Measurements from ENCODE around the gene BRINP1.

Gene BRINP1

DNA sequence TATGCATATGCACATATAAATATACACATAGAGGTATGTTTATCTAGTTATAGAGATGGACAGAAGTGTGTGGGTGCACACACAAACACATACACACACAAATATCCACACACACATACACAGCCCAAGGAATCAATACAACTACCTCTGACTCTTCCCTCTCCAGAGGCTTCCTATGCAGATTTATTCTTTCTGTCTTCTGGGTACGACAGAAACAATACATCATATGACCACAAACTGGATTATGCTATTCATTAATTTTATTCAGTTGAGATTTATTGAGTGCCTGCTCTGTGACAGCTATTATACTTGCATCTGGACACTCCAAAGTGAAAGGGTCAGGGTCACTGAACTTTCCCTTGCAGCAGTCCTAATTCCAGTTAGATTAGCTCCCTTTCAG is 155.8 kb downstream of the BRINP1 start:
- ChIA-PET POLR2A (no interaction called here), CTCF (no interaction called here)
- H3K4me3 ChIP-seq (ENCODE audit: low read depth, low read length): no peak overlapping the region
- TF ChIP-seq, protein P1, sequence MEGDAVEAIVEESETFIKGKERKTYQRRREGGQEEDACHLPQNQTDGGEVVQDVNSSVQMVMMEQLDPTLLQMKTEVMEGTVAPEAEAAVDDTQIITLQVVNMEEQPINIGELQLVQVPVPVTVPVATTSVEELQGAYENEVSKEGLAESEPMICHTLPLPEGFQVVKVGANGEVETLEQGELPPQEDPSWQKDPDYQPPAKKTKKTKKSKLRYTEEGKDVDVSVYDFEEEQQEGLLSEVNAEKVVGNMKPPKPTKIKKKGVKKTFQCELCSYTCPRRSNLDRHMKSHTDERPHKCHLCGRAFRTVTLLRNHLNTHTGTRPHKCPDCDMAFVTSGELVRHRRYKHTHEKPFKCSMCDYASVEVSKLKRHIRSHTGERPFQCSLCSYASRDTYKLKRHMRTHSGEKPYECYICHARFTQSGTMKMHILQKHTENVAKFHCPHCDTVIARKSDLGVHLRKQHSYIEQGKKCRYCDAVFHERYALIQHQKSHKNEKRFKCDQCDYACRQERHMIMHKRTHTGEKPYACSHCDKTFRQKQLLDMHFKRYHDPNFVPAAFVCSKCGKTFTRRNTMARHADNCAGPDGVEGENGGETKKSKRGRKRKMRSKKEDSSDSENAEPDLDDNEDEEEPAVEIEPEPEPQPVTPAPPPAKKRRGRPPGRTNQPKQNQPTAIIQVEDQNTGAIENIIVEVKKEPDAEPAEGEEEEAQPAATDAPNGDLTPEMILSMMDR (IDR thresholded peaks at IDR 0.05; ENCODE audit: insufficient read depth, low read length, missing control alignments): no peak
- no peak for DNase-seq (ENCODE audit: low read depth, low spot score)

DNA sequence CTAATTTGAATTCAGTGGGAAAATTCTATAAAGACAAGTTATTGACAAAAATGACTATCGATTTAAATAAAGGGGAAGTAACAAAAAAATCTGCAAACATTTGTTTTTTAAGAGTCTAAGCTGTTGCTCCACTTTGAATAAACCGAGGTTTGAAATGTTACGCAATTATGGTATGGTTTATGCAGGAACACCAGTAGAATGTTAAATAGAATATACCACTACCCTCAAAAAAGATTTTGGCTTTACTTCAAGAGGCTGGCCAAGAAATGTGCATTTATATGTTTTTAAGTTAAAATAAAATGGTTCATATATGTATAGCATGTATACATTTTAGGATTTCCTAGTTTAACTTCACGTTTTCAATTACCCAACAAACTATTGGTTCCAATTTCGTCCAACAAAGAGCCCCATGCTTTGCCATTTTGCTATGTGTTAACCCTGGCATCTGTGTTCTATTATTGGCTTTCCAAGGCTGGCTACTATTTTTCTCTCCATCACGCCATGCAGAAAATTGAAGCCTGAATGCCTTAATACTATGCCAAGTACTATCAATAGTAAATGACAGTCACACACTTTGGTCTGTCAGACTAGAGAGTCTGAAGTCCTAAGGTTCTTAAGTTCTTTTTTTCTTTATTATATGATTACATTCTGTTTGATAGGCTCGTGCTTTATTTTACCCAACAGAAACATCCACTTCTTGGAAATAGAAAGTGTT is 171.2 kb downstream of the BRINP1 start:
- no peak overlapping the region for H3K4me3 ChIP-seq (ENCODE audit: low read depth, low read length)
- ChIA-PET CTCF (no interaction called here), POLR2A (no interaction called here)
- DNase-seq (ENCODE audit: low read depth, low spot score): no peak
- TF ChIP-seq, protein P1 (IDR thresholded peaks at IDR 0.05; ENCODE audit: insufficient read depth, low read length, missing control alignments): no peak

DNA sequence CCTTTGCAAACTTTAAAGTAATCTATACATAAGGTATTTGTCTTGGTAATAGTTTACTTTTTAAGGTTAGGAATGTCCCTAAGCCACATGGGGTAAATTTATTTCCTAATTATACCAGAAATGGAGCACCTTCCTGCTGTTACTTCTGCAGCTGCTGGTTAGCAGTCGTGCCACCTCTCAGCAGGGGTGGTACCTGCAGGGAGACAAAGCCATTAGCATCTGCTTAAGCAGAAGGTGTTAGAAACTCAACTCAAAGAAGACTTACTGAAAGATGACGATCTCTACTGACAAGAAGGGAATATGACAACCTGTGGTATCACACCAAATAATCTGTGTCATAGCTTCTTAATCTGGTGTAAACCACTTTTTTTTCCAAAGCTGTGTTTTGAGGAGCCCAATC is 173.7 kb downstream of the BRINP1 start:
- no peak for DNase-seq (ENCODE audit: low read depth, low spot score)
- ChIA-PET CTCF (no interaction called here), POLR2A (no interaction called here)
- H3K4me3 ChIP-seq (ENCODE audit: low read depth, low read length): no peak overlapping the region
- TF ChIP-seq, protein P1 (IDR thresholded peaks at IDR 0.05; ENCODE audit: insufficient read depth, low read length, missing control alignments): no peak

DNA sequence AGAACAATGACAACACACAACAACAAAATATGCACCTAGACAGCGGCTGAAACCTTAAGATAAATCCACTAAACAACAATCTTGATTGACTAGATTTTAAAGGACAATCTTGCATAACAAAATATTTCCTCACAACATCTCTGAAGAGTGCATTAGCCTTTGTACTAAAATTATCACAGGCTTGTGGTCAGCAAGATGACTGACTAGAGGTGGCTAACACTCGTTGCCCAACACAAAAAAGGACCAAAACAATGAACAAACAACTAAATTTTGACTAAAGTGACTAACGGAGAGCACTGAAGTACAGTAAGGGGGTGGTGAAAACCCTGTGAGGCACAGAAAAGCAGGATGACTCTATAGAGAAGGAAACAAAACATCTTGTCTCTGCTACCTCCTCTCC is 183.9 kb downstream of the BRINP1 start:
- ChIA-PET POLR2A (no interaction called here), CTCF (no interaction called here)
- TF ChIP-seq, protein P1 (IDR thresholded peaks at IDR 0.05; ENCODE audit: insufficient read depth, low read length, missing control alignments): no peak
- no peak overlapping the region for H3K4me3 ChIP-seq (ENCODE audit: low read depth, low read length)
- no peak for DNase-seq (ENCODE audit: low read depth, low spot score)

DNA sequence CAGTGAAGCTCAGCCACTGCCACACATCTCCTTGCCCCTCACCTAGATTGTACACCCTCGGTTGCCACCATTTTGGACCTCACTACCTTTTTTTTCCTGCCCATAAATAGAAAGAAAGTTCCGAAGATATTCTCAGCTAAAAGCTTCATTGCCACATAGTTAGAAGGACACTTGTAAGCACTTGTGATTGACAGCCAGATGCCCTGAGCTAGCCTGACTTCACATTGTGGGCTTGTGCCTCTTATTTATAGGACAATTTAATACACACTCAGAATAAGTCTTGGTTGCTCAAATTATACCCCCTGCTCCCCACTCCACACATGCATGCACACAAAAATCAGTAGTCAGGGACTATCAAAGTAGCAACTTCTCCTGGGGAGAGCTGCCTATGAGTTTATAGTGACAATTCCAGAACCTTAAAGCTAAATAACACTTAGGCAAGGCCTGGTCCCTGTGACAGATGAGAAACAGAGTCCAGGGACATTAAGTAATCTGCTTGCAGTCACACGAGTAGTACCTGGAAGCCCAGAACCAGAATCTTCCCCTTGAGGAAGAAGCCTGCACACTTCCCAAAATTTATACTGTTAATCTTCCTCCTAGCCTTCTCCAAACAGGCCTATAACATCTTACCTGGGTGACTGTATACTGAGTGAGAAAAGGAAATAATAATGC is 184.8 kb downstream of the BRINP1 start:
- ChIA-PET CTCF (no interaction called here), POLR2A (no interaction called here)
- no peak for DNase-seq (ENCODE audit: low read depth, low spot score)
- TF ChIP-seq, protein P1 (IDR thresholded peaks at IDR 0.05; ENCODE audit: insufficient read depth, low read length, missing control alignments): no peak
- no peak overlapping the region for H3K4me3 ChIP-seq (ENCODE audit: low read depth, low read length)

DNA sequence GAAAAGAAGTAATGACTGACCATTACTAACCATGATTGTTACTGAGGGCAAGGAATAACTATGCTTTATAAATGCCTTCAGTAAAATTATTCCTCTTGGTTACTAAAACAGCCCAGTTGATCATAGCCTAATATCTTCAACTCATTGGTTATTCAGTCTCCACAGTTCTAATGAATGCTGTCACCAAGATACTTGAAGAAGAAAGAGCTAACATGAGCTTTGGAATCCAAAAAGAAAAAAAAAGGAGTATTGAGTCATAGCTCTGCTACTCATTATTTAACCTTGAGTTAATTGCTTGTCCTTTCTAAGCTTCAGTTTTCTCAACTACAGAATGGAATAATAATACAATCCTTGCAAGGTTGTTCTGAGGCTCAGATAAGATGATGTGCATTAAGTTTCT is 187.7 kb downstream of the BRINP1 start:
- ChIA-PET CTCF (no interaction called here), POLR2A (no interaction called here)
- no peak overlapping the region for H3K4me3 ChIP-seq (ENCODE audit: low read depth, low read length)
- DNase-seq (ENCODE audit: low read depth, low spot score): no peak
- TF ChIP-seq, protein P1 (IDR thresholded peaks at IDR 0.05; ENCODE audit: insufficient read depth, low read length, missing control alignments): no peak
